CD1c-positive myeloid dendritic cell (primary cell): ENCODE measurements around the gene PPP6R3.

Source experiments
- DNase-seq: peaks from one replicate; pipeline ENCODE4 v3.0.0-alpha.2; 2016; ENCODE audit errors: extremely low spot score

PPP6R3 gene

DNA sequence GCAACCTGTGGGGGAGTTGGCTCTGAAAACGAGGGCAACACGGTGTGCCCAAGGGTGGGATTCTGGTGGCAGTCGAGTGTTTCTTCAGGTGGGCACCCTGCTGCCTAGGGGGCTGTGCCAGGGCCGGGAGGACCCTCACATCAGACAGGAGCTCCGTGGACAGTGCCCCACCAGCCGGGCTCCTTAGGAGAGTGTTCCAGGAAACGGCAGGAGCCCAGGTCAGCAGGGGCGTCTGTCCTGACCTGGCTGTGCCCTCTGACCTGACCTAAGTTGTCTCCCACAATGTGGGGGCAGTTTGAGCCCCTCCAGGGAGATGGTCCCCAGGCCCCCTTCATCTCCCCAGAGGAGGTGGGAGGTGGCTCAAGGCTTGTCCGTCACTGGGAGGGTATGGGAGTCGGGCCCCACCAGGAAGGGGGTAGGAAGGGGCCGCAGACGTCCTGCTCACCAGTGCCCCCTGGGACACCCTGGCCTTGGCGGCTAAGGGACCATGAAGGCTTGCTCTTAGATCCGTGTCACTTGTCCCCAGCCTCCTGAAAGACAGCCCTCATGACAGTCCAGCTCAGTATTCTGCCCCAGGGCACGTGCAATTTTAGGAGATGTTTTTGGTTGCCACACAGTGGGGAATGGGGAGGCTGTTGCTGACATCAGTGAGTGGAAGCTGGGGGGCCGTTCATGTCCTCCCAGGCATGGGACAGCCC is 191.6 kb downstream of the PPP6R3 start:
- DNase-seq: no peak

DNA sequence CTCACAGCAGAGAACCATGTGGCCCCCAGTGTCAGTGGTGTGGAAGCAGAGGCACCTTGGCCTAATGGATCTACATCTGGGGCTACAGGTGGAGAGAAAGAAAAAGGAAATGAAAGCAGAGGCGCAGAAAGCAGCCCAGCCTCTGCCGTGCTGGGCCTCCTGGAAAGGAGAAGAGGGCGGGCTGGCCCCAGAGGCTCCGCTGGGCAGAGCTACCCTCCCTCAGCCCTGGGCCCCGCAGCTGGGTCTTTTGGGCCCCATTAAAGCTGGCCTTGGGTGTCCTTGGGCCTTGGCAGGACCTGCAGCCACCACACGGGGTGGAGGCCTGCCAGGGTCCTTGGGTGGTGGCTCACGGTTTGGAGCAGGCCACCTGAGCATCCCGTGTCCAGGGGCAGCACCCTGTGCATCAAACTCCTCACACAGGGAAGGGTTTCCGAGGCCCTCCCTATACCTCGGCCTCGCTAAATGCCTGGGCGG is 192.2 kb downstream of the PPP6R3 start:
- DNase-seq: no peak

DNA sequence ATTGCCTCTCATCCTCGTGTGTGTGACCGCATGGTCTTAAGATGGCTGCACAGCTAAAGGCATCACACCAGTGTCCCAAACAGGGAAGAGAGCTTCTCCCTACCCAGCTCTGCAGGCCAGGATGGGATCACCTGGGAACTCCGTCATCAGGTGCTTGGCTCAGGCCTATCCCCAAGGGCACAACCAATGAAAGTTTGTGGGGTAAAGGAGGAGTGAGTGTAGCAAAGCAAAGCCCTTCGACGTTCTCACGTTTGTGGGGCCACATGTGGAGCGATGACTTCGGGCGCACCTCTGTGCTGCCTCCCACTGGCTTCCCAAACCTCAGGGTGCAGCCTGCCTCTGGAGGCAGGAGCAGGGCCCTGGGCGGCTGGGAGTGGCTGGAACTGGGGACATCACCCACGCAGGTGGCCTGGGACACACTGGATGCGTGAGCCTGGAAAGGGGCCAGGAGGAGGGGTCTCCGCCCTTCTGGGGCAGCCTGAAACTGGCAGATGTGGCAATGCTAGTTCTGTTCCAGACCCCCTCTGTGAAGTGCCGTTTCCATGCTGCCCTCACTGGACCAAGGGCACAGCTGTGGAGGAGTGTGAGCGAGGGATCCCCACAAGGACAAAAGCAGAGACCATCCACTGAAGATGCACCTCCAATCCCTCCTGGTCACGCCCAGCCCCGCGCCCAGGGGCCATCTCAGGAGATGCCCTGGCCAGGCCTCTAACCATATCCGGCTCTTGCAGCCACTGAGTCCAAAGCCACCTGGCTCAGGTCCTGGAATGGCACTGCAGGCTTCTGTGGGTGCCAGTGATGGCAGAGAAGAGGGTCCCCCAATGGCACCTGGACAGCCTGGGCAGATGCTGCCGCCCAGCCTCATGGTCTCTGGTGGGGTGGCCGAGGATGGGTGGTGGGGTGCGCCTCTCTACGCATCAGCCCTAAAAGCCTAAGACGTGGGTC is 193.2 kb downstream of the PPP6R3 start:
- no peak for DNase-seq

DNA sequence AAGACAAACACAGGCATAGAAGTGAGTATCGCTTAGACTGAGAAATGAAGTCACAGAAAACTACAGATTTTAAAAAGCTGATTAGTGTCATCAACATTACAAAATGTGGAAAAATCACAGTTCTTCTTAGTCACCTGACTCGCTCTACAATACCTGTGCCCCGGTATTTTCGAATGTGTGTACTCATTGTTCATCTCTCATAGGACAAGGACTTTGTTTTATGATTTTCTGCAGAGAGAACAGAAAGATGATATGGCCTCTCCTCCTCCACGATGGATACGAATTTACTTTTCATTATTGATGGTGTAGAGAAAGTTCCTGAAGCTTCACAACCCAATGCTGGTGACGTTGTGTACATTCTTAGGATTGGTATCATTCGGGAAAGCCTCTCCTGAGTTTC is 194.4 kb downstream of the PPP6R3 start:
- DNase-seq: no peak

DNA sequence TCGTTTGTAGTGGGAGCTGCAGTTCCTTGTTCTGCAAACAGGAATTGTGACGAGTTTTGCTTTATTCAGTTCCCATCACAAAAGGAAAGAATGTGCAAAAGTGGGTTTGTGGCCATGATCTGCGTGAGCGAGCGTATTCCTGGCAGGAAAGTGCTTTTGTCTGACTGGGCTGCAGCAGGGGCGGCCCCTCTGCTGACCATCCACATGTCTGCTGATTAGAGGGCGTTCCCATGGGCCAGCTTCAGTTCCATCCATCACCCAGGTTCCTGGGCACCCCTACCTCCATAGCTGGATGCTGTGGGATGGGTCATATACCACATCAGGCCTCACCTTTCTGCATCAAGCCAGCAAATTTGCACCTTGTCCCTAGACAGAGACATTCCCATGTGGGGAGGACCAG is 194.9 kb downstream of the PPP6R3 start:
- no peak for DNase-seq

DNA sequence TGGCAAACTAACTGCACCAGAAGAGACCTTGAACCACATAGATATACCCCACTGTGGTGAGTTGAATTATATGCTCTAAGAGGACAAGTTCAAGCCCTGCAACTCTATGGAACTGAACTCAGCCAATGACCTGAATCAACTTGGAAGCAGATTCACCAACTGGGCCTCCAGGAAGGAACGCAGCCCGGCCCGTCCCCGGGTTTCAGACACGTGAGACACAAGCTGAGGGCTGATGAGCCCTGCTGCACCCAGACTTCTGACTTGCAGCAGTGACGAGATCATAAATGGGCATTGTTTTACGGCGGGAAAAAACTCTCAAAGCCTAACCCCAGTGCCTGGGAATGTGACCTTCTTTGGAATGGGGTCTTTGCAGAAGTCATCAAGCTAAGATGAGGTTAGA is 195.3 kb downstream of the PPP6R3 start:
- DNase-seq: no peak

DNA sequence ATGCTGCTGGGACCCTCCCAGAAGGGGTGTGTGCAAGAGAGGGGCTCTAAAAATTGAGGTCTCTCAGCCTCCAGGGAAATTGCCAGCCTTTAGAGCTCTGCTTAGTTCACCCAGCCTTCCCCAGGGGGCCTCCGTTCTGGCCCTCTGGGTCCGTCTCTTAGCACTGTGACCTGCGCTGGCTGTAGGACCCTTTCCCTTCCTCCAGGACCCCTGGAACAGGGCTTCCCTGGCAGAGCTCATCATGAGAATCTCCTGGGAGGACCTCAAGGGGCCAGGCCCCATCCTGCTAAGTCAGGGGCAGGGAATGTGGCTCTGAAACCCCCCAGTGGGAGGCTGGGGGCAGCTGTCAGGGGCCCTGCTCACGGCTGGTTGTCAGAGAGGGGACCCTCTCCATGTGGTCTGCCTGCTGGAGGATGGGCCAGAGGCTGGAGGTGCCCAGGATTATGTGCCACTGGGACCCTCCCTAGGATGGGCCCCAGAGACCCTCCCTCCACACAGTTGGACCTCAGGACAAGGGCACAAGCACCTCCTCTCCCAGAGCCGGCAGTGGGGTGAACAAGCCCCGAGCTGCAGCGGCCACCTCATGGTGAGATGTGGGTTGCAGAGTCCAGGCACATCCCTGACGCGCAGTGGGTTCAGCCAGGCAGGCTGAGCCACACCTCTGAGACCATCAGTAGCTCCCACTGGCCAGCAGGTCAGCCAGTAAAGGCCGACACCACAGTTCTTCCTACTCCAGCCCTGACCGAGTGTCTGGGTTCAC is 196.6 kb downstream of the PPP6R3 start:
- no peak for DNase-seq

DNA sequence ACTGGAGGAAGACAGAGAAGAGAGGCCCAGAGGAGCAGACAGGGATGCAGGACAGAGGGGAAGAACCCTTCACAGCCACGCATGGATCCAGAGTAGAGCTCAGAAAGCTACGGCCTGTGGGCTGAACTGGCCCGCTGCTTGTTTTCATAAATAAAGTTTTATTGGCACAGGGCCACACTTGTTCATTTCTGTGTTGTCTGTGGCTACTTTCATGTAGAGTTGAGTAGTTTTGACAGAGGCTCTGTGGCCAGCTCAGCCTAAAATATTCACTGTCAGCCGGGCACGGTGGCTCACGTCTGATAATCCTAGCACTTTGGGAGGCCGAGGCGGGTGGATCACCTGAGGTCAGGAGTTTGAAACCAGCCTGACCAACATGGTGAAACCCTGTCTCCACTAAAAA is 197.5 kb downstream of the PPP6R3 start:
- DNase-seq: no peak

DNA sequence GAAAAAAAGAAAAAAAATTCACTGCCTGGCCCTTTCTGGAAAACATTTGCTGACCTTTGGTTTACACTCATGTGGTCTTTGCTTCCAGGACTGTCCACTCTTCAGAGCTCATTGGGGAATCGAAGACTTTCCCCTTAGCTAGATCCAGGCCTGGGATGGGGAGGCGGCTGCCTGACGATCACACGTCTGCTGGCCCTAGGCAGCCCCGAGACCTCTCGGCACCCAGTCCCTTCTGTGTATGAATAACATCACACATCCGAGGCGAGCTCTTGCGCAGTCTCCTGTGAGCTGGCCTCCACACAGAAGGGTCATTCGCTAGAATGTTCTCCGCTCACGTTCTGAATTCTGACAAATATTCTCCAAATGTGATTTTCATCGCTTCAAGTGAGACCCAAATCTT is 198.1 kb downstream of the PPP6R3 start:
- no peak for DNase-seq

DNA sequence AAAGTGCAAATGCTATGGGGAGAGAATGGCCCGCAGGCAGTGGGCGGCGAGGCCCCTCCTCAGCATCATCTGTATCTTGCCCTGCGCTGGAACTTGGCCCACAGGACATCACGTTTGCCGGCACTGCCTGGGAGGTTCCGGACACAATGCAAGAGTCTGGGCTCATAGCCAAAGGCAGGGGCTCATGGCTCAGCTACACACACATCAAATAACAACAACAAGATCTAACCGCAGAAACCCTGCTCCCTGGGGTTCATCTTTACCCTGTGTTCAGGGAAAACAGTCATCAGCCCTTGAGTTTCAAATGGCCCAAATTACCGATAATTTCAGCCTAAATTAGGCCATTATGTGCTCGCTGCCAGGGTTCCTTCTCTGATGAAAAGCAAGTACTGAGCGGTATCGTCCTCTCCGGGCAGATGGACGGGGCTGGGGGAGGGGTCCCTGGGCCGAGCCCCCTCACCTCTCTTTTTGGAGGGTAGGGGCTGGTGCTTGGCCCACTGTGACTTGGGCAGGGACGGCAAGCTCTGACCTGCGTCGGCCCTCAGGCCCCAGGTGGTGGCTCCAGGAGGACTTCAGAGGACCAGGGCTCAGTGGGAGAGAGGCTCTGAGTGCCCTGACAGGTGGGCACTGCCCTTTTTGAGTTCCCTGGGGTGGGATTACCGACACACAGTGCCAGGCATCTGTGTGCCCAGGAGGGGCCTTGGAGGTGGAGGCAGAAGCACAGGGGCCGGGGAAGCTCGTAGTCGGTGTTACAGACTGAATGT is 198.8 kb downstream of the PPP6R3 start:
- no peak for DNase-seq

DNA sequence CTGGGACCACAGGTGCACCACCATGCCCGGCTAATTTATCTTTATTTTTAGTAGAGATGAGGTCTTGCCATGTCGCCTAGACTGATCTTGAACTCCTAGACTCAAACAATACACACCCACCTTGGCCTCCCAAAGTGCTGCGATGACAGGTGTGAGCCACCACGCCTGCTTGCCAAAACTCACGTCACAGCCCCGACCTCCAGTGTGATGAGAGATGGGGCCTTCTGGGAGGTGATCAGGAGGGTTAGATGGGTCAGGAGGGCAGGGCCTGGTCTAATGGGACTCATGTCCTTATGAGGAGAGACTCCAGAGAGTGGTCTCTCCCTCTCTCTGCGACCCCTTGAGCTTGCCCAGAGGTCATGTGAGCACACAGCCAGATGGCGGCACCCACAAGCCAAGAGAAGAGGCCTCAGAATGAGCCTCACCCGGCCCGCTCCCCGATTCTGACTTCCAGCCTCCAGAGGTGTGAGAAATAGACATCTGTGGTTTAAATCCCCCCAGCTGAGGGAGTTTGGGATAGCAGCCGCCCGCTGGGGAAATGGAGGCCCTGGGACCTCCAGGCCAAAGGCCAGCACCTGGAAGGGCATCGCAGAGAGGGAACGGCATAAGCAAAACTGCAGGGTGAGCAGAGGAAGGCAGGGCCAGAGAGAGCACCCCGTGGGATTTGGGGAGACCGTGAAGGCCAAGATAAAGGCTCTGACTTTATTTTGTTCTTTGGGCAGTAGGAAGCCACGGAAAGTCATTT is 199.7 kb downstream of the PPP6R3 start:
- no peak for DNase-seq

DNA sequence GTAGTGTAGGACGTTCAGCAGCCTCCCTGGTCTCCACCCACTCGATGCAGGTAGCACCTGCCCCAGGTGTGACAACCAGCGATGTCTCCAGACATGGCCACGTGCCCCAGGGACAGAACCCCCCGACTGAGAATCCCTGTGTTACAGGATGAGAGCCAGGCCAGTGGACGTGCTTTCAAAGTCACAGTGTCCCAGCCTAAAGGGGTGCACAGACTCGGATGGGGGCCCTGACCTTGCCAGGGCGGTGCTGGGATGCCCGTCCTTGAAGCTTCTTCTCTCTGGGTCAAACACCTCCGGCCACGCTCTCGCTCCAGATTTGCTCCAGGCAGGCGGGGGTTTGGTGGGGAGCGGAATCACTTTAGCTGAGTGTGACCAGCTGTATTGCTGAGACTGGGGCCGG is 200.5 kb downstream of the PPP6R3 start:
- no peak for DNase-seq

DNA sequence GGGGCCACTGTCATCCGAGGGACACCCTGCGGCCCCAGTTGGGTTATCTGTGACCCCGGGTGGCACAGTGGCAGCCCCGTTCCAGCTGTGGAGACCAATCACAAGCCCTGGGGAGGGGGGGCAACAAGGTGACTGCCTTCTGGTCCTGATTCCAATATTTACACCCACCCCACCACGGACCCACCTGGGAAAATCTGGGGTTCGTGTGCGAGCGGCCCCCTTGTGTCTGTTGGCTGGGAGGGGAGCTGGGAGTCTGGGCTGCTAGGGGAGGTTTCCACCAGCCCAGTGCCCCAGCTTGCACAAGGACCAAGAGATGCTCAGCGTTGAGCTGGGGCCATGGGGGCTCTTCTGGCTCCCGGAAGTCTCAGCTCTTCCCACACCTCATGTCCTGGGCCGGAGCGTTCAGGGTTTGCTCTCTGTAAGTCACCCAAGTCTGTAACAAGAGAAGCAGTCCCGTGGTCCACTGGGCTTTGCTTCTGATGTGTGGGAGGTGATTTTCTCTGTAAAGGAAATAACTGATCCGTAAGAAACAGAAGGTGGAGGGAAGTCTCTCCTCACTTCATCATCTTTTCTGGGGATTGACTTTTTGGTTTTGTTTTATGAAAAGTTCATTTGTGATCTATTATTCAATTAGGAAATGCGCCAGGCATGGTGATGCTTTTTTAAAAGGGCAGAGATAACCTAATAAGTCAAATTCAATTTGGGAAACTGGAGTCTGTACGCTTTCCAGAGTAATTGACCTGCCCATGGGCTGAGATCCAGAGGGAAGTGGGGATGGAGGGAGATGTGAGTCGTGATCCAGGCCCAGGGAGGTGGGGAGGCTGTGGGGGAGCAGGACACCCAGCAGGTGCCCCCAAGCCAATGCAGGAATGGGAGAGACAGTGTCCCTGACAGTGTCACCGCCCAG is 201.4 kb downstream of the PPP6R3 start:
- no peak for DNase-seq

DNA sequence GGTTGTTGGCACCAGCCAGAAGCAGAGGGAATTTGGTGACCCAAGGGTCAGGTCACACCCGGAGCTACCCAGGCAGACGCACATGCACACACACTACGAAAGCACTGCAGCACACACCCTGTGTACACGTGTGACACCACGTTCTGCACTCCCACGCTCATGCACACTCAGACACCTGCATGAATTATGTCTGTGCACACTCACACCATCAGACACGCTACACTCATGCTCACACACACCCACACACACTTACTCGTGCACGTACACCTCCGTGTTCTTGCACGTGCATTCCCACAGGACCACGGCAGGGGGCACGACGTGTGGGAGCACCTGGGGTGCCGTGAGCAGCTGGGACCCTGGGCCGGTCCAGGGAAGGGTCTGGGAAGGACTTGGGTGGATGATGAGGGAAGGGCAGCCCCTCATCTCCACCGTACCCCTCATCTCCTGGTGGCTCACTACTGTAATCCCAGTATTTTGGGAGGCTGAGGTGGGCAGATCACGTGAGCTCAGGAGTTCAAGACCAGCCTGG is 203.0 kb downstream of the PPP6R3 start:
- no peak for DNase-seq

DNA sequence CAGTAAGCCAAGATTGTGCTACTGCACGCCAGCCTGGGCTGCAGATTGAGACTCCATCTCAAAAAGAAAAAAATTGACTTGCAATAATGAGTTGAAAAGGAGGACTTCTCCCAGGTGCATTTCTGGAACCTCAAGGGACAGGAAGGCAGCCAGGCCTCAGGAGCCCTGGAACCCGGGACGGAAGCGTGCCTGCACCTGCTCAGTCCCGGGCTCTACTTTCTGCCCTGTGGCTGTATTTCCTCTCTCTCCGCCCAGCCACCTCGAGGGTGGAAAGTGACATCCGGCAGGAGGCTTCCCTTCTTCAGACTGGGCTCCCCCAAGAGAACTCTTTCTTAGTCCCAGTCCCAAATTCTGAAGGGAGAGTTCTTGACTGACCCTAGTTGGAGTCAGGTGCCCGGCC is 203.6 kb downstream of the PPP6R3 start:
- no peak for DNase-seq

DNA sequence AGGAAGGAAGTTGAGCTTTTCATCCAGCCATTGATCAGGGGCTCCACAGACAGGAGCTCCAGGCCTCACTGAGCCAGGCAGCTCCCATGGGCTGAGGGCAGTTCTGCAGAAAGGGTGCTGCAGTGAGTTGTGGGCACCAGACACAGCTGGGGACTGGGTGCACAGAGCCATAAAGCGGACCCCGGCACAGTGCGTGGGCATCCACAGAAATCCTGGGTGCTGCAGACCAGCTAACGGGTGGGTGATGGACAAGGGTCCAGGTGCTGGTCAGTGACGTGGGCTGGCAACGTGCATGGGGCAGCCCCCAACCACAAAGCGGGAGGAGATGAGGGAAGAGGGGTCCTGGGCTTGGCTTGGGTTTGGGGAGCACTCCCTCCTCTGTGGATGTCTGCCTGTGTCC is 204.4 kb downstream of the PPP6R3 start:
- no peak for DNase-seq
